ENCODE measurements around the gene CRK. TPM values are rescaled to one million over a fixed set of nuclear protein-coding genes. Genes with fewer than 3 reads are reported as not detected.

Gene CRK
- total RNA-seq, 1 experiment from 2014 or later, result 72.3 TPM

DNA sequence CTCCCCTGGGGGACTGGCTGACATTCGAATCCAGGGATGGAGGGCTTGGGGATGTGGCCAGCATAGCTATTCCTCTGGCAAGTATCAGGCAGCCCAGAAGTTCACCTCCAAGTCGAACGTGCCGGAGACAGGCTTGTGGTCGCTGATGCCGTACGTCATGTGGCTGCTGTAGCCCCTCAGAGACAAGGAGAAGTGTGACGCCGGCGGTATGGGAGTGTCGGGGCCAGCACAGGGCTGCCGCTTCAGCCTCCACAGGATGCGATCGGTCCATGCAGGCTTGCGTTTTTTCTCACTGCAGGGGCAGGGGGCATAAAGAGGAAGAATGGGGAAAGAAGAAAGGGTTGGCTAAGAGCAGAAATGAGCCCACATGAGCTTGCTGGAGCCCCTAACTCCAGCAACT, 41.8 kb upstream of the CRK start:
- intact Hi-C loops (cut with micrococcal nuclease; ENCODE audit: unreplicated experiment), result no loop called here
- no peak overlapping the region for H3K4me3 Mint-ChIP-seq (ENCODE audit: unreplicated experiment)
- ChIA-PET POLR2A (no interaction called here), CTCF (interaction anchor here (1.0 kb wide), 1 partner anchor 133 kb away, joined by 4 read pairs; no protein-coding TSS in a partner anchor)
- Histone ChIP-seq H3K4me3 (ENCODE audit: low read depth, low read length) (no peak overlapping the region), H3K36me3 (ENCODE audit: control insufficient read depth, insufficient read depth, low read length) (no peaks in the 10 kb centered on the region), H3K9me3 (no peaks in the 10 kb centered on the region), H3K27me3 (replicated peaks; ENCODE audit: control insufficient read depth, insufficient read depth, low read length) (no peaks in the 10 kb centered on the region), H3K4me1 (no peaks in the 10 kb centered on the region)
- no peaks in the 10 kb centered on the region for H3K27me3 Mint-ChIP-seq (ENCODE audit: insufficient read depth, unreplicated experiment)
- H3K27ac Mint-ChIP-seq (ENCODE audit: unreplicated experiment), result peak overlapping the region; percentile 8
- no peak for TF ChIP-seq CTCF (IDR thresholded peaks at IDR 0.05; ENCODE audit: insufficient read depth in 1 of 2, low read depth in 1 of 2, low read length in 1 of 2, severe bottlenecking in 1 of 2, unreplicated experiment in 1 of 2)
- peaks cover 10% of the 10 kb centered on the region for H3K36me3 Mint-ChIP-seq (ENCODE audit: insufficient read depth, unreplicated experiment)
- H3K4me1 Mint-ChIP-seq (ENCODE audit: low read depth, unreplicated experiment), result no peaks in the 10 kb centered on the region
- BruUV-seq (replicated peaks), result no TSS peak
- H3K9me3 Mint-ChIP-seq (ENCODE audit: unreplicated experiment), result no peaks in the 10 kb centered on the region
- no peak for DNase-seq

DNA sequence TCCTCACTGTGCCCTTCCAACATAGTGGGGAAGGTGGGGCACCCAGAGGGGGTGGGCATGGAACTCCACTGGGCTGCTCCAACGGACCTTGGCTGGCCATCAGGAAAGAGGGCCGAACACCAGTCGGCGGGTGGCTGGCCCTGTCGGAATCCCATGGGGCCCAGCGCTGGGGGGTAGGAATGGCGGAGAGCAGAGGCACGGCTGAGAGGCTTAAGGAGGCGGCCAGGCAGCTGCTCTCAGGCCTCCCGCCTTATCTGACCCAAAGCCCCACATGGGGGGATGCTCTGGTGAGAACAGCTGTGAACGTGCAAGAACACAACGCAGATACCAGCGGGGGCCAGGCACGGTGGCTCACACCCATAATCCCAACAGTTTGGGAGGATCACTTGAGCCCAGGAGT, 40.8 kb upstream of the CRK start:
- Mint-ChIP-seq H3K27me3 (ENCODE audit: insufficient read depth, unreplicated experiment) (no peaks in the 10 kb centered on the region), H3K9me3 (ENCODE audit: unreplicated experiment) (no peaks in the 10 kb centered on the region), H3K27ac (ENCODE audit: unreplicated experiment) (no peak overlapping the region), H3K36me3 (ENCODE audit: insufficient read depth, unreplicated experiment) (peaks cover 12% of the 10 kb centered on the region), H3K4me1 (ENCODE audit: low read depth, unreplicated experiment) (no peaks in the 10 kb centered on the region), H3K4me3 (ENCODE audit: unreplicated experiment) (no peak overlapping the region)
- H3K27me3 ChIP-seq (replicated peaks; ENCODE audit: control insufficient read depth, insufficient read depth, low read length), result no peaks in the 10 kb centered on the region
- intact Hi-C loops (cut with micrococcal nuclease; ENCODE audit: unreplicated experiment), result no loop called here
- TF ChIP-seq CTCF (IDR thresholded peaks at IDR 0.05; ENCODE audit: insufficient read depth in 1 of 2, low read depth in 1 of 2, low read length in 1 of 2, severe bottlenecking in 1 of 2, unreplicated experiment in 1 of 2), result no peak
- H3K4me1 ChIP-seq, result peaks cover 6% of the 10 kb centered on the region; the same call in 1 of the 2 replicates
- no peak overlapping the region for H3K4me3 ChIP-seq (ENCODE audit: low read depth, low read length)
- H3K36me3 ChIP-seq (ENCODE audit: control insufficient read depth, insufficient read depth, low read length), result no peaks in the 10 kb centered on the region; the same call in 1 of the 2 replicates
- ChIA-PET POLR2A (no interaction called here), CTCF (no interaction called here)
- no peak for DNase-seq
- BruUV-seq (replicated peaks), result no TSS peak
- H3K9me3 ChIP-seq, result no peaks in the 10 kb centered on the region

GRCh38 chr17:1495265-1495989, 39.4 kb upstream of the CRK start:
- BruUV-seq (replicated peaks), result no TSS peak
- Mint-ChIP-seq H3K4me3 (ENCODE audit: unreplicated experiment) (no peak overlapping the region), H3K9me3 (ENCODE audit: unreplicated experiment) (no peaks in the 10 kb centered on the region), H3K27ac (ENCODE audit: unreplicated experiment) (no peak overlapping the region), H3K27me3 (ENCODE audit: insufficient read depth, unreplicated experiment) (no peaks in the 10 kb centered on the region), H3K36me3 (ENCODE audit: insufficient read depth, unreplicated experiment) (peaks cover 21% of the 10 kb centered on the region), H3K4me1 (ENCODE audit: low read depth, unreplicated experiment) (peaks cover 4% of the 10 kb centered on the region)
- ChIA-PET CTCF (interaction anchor here (0.6 kb wide), 1 partner anchor 237 kb away, joined by 9 read pairs; no protein-coding TSS in a partner anchor), POLR2A (interaction anchor here (0.6 kb wide), 1 partner anchor 344 kb away, joined by 3 read pairs; no protein-coding TSS in a partner anchor)
- no peaks in the 10 kb centered on the region; the same call in 1 of the 2 replicates for H3K36me3 ChIP-seq (ENCODE audit: control insufficient read depth, insufficient read depth, low read length)
- intact Hi-C loops (cut with micrococcal nuclease; ENCODE audit: unreplicated experiment), result no loop called here
- DNase-seq, result no peak
- H3K9me3 ChIP-seq, result no peaks in the 10 kb centered on the region
- H3K4me3 ChIP-seq (ENCODE audit: low read depth, low read length), result no peak overlapping the region
- no peak for TF ChIP-seq CTCF (IDR thresholded peaks at IDR 0.05; ENCODE audit: insufficient read depth in 1 of 2, low read depth in 1 of 2, low read length in 1 of 2, severe bottlenecking in 1 of 2, unreplicated experiment in 1 of 2)
- H3K27me3 ChIP-seq (replicated peaks; ENCODE audit: control insufficient read depth, insufficient read depth, low read length), result no peaks in the 10 kb centered on the region
- H3K4me1 ChIP-seq, result peaks cover 9% of the 10 kb centered on the region; the same call in 1 of the 2 replicates

Data from Caco-2 (cell line).